SK-N-SH treated with all-trans-retinoic acid at 6 μM for 48 hours (cell line): ENCODE measurements around the gene PTH1R.

ENCODE experiments used
- ATAC-seq: fragments of 200-7000 bp; cut with Tn5 transposase; 3 replicates; pipeline ENCODE4 v1.9.1; 2020; ENCODE audit warnings: mild to moderate bottlenecking, moderate library complexity
- ARNTL ChIP-seq: fragments of 450-650 bp; formaldehyde crosslinking; IDR thresholded peaks from 2 replicates; pipeline ENCODE4 v1.5.0; 2020; ENCODE audit warnings: low read depth, mild to moderate bottlenecking, moderate library complexity, borderline replicate concordance
- BACH2 ChIP-seq: fragments of 250-450 bp; sonication (Bioruptor Pico); IDR thresholded peaks from 2 replicates; pipeline ENCODE4 v1.9.0; 2021; ENCODE audit warnings: mild to moderate bottlenecking, borderline replicate concordance
- CREB5 ChIP-seq: fragments of 250-450 bp; sonication (Bioruptor Pico); IDR thresholded peaks from 2 replicates; pipeline ENCODE4 v1.5.1; 2020; ENCODE audit warnings: low read depth, mild to moderate bottlenecking, moderate library complexity
- CSDC2 ChIP-seq: fragments of 250-450 bp; sonication (Bioruptor Pico); IDR thresholded peaks from 2 replicates; pipeline ENCODE4 v1.5.0; 2020; ENCODE audit warnings: mild to moderate bottlenecking, moderate library complexity
- CSRNP3 ChIP-seq: fragments of 250-450 bp; sonication (Bioruptor Pico); IDR thresholded peaks from 2 replicates; pipeline ENCODE4 v1.5.1; 2021; ENCODE audit warnings: mild to moderate bottlenecking, moderate library complexity
- ESRRG ChIP-seq: fragments of 250-450 bp; sonication (Bioruptor Pico); IDR thresholded peaks from 2 replicates; pipeline ENCODE4 v1.6.1; 2021; ENCODE audit warnings: mild to moderate bottlenecking
- GLIS3 ChIP-seq: fragments of 250-450 bp; sonication (Bioruptor Pico); IDR thresholded peaks from 2 replicates; pipeline ENCODE4 v1.5.0; 2020; ENCODE audit warnings: mild to moderate bottlenecking, moderate library complexity
- ISL1 ChIP-seq: fragments of 250-450 bp; sonication (Bioruptor Pico); IDR thresholded peaks from 2 replicates; pipeline ENCODE4 v2.1.2; 2022; ENCODE audit warnings: mild to moderate bottlenecking, moderate library complexity
- OSR1 ChIP-seq: fragments of 250-450 bp; sonication (Bioruptor Pico); IDR thresholded peaks from 2 replicates; pipeline ENCODE4 v1.8.0; 2022; ENCODE audit warnings: moderate library complexity, mild to moderate bottlenecking, inconsistent platforms
- PATZ1 ChIP-seq: fragments of 250-450 bp; sonication (Bioruptor Pico); IDR thresholded peaks from 2 replicates; pipeline ENCODE4 v1.8.0; 2020; ENCODE audit warnings: mild to moderate bottlenecking, moderate library complexity, borderline replicate concordance
- POU6F1 ChIP-seq: fragments of 250-450 bp; sonication (Bioruptor Pico); IDR thresholded peaks from 2 replicates; pipeline ENCODE4 v1.8.0; 2021; ENCODE audit warnings: low read depth, mild to moderate bottlenecking, moderate library complexity, borderline replicate concordance
- PPARA ChIP-seq: fragments of 250-450 bp; sonication (Bioruptor Pico); IDR thresholded peaks from 2 replicates; pipeline ENCODE4 v1.5.0; 2020; ENCODE audit warnings: mild to moderate bottlenecking, borderline replicate concordance
- RARB ChIP-seq: fragments of 250-450 bp; sonication (Bioruptor Pico); IDR thresholded peaks from 2 replicates; pipeline ENCODE4 v1.8.0; 2021; ENCODE audit warnings: mild to moderate bottlenecking, moderate library complexity
- SNAI2 ChIP-seq: fragments of 250-450 bp; sonication (Bioruptor Pico); IDR thresholded peaks from 2 replicates; pipeline ENCODE4 v1.5.0; 2020; ENCODE audit warnings: mild to moderate bottlenecking, moderate library complexity
- TCF4 ChIP-seq: fragments of 250-450 bp; sonication (Bioruptor Pico); IDR thresholded peaks from 2 replicates; pipeline ENCODE4 v1.8.0; 2021; ENCODE audit warnings: mild to moderate bottlenecking, moderate library complexity, borderline replicate concordance
- TOX ChIP-seq: fragments of 250-450 bp; sonication (Bioruptor Pico); IDR thresholded peaks from 2 replicates; pipeline ENCODE4 v1.8.0; 2021; ENCODE audit warnings: mild to moderate bottlenecking, moderate library complexity, borderline replicate concordance
- TSHZ2 ChIP-seq: fragments of 250-450 bp; sonication (Bioruptor Pico); IDR thresholded peaks from 2 replicates; pipeline ENCODE4 v1.5.0; 2020; ENCODE audit warnings: mild to moderate bottlenecking, moderate library complexity
- ZC3H10 ChIP-seq: fragments of 250-450 bp; sonication (Bioruptor Pico); IDR thresholded peaks from 2 replicates; pipeline ENCODE4 v1.5.1; 2021; ENCODE audit warnings: mild to moderate bottlenecking, moderate library complexity
- ZFP3 ChIP-seq: fragments of 250-450 bp; sonication (Bioruptor Pico); IDR thresholded peaks from 2 replicates; pipeline ENCODE4 v1.5.0; 2020; ENCODE audit warnings: mild to moderate bottlenecking, moderate library complexity
- ZFP30 ChIP-seq: fragments of 450-650 bp; formaldehyde crosslinking; IDR thresholded peaks from 2 replicates; pipeline ENCODE4 v1.5.0; 2022; ENCODE audit warnings: mild to moderate bottlenecking, moderate library complexity
- ZNF8 ChIP-seq: fragments of 450-650 bp; formaldehyde crosslinking; IDR thresholded peaks from 2 replicates; pipeline ENCODE4 v1.5.0; 2020; ENCODE audit warnings: mild to moderate bottlenecking, moderate library complexity

Gene PTH1R

GRCh38 chr3:46877406-46878125 lies at the start of gene PTH1R:
PTH1R (plus strand) TSS chr3:46877721; CDS start chr3:46883560, 5,839 bp downstream.
- ATAC-seq = no peak
- TF ChIP-seq OSR1 (CRISPR knock-in tag) = no peak
- no peak for TF ChIP-seq PPARA
- no peak for TF ChIP-seq ISL1 (CRISPR knock-in tag)
- no peak for TF ChIP-seq ZFP3 (CRISPR knock-in tag)
- no peak for TF ChIP-seq TSHZ2 (CRISPR knock-in tag)
- TF ChIP-seq ZNF8 (CRISPR knock-in tag) = no peak
- TF ChIP-seq GLIS3 (CRISPR knock-in tag) = no peak

- ATAC-seq = no peak
- TF ChIP-seq GLIS3 (CRISPR knock-in tag) = no peak
- no peak for TF ChIP-seq PATZ1 (CRISPR knock-in tag)
- no peak for TF ChIP-seq TCF4 (CRISPR knock-in tag)
- TF ChIP-seq TSHZ2 (CRISPR knock-in tag) = no peak
- TF ChIP-seq ISL1 (CRISPR knock-in tag) = no peak
- TF ChIP-seq CREB5 (CRISPR knock-in tag) = no peak
- TF ChIP-seq ZFP30 (CRISPR knock-in tag) = no peak
- no peak for TF ChIP-seq TOX (CRISPR knock-in tag)
- no peak for TF ChIP-seq POU6F1
- TF ChIP-seq ZFP3 (CRISPR knock-in tag) = no peak
- no peak for TF ChIP-seq SNAI2 (CRISPR knock-in tag)
- TF ChIP-seq ARNTL (CRISPR knock-in tag) = no peak
- no peak for TF ChIP-seq ESRRG (CRISPR knock-in tag)
These were observed 47.8 kb upstream of the PTH1R start for GRCh38 chr3:46829699-46830208.

GRCh38 chr3:46830801-46831200 lies 46.7 kb upstream of the PTH1R start:
- ATAC-seq = no peak
- TF ChIP-seq CSRNP3 (CRISPR knock-in tag) (no peak), ZC3H10 (no peak), PPARA (no peak), ZFP30 (CRISPR knock-in tag) (no peak), CREB5 (CRISPR knock-in tag) (no peak), TCF4 (CRISPR knock-in tag) (no peak), OSR1 (CRISPR knock-in tag) (no peak), BACH2 (CRISPR knock-in tag) (no peak), ISL1 (CRISPR knock-in tag) (no peak), CSDC2 (CRISPR knock-in tag) (no peak), POU6F1 (no peak), RARB (no peak), ZNF8 (CRISPR knock-in tag) (no peak)
